DMS 273 treated with DMSO at 0.1 percent for 48 hours (cell line): ENCODE results near the gene C22orf31.

Source experiments
- DNase-seq: peaks from one replicate; lab custom pipeline; 2025; lab: John Stamatoyannopoulos, UW

The C22orf31 gene

DNA sequence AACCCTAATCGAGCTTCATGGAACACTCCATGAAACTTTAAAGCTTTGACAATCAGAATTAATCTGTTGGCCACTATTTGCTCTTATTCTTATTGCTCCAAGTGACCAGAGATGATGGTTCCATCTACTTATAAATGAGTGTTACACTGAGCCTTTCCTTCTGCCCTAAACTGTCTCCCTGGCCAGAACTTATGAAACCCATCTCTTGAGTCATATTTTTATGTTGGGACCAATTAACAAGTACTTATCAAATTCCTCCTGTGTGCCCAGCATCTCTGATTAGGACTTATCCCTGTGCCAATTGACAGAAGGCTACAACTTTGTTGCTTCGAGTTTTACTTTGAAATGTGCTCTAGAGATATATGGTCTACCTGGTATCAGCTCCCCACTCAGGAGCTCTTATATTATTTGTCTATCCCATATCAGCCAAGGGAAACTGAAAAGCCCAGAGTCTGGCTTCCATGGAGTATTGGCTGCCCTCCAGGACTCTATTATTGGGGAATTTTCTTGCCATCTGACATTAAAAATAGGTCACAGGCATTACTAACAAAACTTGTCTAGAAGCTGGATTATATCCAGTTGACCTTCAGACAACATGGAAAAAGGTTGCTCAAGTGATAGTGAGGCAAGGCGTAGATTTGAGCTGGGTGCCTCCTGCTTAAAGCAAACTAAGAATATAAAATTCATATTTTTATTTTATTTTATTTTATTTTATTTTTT, 20.0 kb upstream of the C22orf31 start:
- no peak for DNase-seq

DNA sequence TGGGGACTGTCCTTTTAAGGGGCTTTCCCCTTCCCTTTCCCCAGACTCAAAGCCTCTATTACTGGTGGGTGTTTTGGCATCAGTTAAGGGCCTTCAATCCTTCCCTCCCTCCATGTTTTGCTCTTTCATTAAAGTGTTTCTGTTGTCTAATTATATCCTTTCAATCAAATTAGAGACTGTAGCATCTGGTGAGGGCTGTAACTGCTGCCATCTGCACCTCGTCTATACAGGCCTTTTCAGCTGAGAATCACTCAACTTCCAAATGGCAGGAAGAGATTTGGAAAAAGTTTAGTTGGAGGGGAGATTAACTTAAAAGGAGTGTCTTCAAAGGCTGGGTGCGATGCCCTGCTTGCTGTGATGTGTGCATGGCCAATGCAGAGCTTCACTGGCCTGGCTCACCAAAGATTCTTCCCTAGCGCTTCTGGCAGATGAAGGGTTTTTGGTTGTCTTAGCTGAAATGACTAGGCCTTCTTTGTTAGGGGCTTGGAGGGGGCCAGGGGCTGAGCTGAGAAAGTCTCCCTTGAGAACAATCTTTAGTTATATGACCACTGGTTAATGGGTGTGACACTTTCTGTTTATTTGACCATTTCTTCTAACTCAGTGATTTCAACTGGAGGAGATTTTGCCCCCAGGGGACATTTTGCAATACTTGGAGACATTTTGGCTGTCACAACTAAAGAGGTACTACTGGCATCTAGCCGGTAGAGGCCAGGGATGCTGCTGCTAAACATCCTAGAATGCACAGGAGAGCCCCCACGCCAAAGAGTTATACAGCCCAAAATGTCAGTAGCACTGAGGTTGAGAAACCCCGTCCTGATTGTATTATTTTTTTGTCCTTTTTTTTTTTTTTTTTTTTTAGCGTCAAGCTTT, 18.7 kb upstream of the C22orf31 start:
- peak; percentile 84 for DNase-seq

DNA sequence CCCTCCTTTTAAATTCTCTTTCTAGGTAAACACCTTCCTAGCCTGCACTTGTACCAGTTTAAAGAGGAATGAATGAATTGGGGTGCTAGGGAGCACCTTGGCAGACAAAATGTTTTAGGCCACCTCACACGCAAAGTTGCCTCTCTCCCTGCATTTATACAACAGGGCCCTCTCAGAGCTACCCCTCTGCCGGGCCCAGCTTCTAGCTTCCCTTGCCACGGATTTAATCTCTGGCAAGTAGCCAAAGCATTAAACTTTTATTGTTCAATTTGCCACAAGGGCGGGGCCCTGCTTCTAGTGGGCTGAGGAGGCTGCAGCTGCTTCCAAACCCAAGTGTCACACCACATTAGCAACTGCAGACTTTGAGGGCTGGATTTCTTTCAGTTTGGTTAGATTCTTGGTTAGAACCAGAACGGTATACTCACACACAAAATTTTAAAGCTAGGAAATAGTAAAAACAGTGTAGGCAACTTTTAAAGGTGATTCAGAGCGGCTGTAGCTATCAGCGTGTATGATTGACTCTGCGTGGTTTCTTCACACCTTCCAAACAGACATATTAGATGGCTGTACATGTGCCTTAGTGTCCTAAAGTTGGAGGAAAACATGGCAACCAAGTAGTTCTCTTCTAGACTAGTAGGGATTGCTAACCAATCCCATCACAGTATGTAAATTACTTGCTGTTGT, 17.7 kb upstream of the C22orf31 start:
- DNase-seq, result peak; percentile 65

DNA sequence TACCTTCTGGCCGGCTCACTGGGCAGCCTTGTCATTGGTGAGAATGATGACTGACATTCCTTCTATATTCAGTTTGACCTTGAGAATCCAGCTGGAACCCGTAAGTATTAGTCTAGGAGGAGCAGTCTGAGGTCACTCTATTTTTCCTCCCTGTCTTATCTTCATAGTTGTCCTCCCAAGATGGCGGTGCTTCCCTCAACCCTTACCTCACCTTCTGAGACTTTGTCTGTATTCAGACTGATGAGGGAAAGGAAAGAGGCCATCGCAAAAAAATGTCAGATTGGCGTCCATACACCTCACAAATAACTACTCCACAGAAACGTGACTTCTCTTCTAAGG, 17.2 kb upstream of the C22orf31 start:
- DNase-seq, result no peak

DNA sequence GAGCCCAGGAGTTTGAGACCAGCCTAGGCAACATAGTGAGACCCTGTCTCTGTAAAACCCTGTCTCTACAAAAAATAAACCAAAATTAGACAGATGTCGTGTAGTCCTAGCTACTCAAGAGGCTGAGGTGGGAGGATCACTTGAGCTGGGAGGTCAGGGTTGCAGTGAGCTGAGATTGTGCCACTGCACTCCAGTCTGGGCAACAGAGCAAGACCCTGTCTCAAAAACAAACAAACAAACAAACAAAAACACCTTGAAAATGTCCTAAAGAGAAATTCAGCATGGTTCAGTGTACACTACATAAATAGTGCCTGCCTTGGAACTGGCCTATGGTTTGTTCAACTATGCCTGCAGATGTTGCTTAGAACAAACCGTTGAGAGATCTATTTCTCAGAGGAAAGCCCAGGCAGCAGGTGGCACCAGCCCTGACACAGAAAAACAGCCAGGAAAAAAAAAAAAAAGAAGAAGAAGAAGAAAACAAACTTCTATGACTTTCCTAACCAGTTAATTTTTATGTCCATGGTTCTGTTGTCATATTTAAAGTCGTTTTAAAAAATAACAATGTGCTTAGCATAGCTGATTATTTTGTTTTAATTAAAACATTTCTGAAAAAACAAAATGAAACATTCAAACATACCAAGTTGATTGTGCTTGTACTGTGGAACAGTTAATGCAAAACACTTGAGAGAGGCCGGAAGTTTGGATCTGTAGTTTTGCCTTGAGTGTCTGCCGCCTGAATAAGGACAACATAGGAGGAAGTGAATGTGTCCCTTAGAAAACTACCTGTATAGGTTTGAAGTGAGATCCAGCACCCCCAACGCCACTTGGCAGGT, 16.6 kb upstream of the C22orf31 start:
- DNase-seq, result no peak

DNA sequence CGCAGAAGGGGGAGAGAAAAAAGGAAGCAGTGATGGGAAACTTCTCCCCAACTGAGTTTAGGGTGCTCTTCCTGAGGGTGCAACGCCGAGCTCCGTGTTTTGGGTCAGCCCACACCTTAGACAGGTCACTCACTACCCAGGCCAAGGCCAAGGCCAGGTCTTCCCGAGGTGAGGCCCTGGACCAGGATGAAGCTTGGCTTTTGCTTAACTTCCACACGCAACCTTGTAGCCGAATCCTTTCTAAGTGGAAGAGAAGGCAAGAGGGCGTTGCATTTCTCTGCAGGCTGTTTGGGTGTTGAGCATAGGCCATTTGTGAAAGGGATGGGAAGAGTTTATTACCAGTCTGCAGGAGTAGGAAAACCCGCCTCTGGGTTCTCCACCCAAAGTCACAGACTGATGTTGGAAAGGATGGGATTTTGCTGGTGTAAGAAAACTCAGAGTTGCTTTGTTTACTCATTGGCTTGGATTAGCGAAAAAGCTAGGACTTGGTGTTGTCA, 12.7 kb upstream of the C22orf31 start:
- DNase-seq, result no peak

DNA sequence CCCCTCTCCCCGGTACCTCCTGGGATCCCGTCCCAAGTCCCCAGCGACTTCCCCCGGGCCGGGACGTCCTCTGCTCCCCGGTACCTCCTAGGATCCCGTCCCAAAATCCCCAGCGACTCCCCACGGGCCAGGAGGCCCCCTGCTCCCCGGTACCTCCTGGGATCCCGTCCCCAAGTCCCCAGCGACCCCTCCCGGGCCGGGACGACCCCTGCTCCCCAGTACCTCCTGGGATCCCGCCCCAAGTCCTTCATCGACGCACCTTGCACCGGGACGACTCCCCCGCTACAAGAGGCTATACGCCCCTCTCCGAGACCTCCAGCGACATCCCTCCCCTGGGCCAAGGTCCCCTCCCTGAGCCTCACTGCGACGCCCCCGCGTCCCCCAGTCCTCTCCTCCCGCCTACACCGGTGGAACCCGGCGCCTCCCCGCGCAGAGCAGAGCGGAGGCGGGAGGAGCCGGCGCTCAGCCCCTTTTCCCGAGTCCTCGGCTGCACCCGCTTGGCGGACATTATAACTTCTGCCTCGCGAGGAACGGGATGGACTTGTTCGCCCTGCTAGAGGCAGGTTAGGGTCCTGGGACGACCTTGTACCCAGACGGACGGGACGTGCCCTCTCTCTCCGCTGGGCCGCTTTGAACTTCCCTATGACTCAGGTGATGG, 12.1 kb upstream of the C22orf31 start:
- DNase-seq, result no peak

DNA sequence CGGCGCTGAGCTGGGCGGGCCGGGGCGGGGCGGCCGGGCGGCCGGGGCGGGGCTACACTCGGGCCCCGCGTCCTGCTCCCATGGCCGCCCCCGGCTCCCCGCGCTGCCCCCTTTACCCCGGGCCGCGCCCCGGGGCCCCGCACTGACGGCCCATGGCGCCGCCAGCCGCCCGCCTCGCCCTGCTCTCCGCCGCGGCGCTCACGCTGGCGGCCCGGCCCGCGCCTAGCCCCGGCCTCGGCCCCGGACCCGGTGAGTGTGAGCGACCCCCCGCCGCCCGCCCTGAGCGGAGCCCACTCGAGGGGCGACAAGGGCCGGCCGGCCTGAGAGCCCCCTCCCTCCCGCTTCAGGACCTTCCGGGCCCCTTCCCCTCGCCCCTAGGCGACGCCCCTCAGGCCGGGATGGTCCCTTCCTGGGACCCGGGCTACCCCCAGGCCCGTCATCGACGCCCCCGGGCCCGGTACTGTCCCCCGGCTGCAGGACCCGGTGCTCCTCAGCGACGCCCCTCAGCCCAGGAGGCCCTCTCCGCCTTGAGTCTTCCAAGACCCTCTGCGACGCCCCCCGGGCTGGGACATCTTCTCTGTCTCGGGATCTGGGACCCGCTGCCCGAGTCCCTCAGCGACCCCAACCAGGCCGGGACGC, 11.5 kb upstream of the C22orf31 start, which contains the start of gene KREMEN1:
TSS of gene KREMEN1 (plus strand) at position 57 of the 639 bp plus-strand sequence. CDS start at position 153, 96 bp downstream.
- DNase-seq, result no peak

DNA sequence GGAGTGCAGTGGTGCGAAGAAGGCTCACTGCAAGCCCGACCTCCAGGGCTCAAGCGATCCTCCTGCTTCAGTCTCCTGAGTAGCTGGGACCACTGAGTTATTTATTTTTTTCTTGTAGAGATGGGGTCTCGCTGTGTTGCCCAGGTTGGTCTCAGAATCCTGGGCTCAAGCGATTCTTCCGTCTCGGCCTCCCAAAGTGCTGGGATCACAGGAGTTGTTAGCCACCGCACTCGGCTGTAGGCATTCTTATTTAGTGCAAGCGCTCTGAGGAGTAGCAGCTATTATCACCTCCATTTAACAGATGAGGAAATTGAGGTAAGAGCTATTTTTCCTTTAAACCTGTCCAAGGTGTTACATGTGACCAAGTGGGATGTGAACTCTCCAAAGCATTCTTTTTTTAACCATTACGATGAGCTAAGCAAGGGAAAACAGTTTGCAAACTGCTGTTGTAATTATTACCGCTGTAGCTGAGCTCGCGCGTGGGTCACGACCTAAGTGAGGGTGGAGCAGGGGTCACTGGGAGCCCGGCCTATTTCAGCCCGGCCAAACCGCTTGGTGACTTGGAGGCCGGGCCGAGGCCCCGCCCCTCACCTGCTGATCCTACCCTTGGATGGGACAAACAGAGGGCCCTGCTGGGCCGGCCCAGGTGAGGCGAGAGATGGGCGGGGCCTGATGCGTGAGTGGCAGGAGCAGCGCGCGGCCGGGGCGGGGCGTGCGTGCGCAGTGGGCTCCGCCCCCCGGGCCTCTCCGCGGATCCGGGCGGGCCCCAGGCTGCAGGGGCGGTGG, 10.8 kb upstream of the C22orf31 start:
- DNase-seq, result no peak

DNA sequence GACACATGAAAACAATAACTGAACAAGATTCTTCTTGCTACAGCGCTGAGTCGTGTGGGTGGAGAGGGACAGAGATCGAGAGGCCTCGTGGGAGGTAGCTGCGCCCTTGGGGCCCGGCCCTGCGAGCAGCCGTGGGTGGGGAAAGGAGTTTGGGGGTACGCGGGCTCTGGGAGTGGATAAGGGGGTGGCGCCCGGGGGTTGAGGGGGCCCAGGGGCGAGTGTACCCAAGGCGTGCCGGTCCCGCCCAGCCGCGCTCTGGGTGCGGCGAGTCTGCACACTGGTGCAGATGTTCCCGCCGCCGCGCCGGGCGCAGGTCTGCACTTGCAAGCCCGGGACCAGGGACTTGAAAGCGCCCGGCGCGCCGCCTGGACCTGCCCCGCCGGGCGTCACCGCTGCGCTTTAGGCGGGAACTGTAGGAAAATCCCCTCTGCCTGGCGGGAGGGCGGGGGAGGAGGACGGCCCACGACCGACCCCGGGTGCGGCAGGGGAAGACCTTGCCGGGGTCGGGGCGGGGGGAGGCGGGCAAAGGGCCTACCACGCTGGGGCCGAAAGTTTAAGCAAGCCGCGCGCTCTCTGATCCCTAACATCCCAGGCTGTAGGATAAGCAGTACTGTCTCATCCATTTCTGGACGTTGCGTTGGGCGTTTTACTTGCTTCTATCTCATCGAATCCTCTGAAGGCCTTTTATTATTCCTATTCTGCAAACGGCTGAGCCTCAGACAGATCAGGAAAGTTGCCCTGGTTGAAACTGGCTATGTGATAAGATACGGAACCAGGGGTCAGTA, 9.8 kb upstream of the C22orf31 start:
- DNase-seq, result peak; percentile 28

DNA sequence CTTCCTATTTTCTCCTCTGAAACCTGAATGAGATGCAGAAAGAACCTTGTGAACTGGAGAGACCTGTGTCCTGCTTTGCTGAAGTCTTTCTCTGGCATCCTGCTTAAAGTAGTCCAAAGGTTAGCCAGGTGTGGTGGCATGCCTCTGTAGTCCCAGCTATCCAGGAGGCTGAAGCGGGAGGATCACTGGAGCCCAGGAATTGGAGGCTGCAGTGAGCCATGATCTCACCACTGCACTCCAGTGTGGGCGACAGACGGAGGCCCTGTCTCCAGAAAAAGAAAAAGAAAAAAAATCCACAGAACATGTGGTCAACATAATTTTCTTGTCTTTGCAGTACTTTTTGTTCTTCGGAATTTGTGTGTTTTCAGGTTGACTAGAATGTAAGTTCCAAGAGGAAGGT, 8.9 kb upstream of the C22orf31 start:
- no peak for DNase-seq

DNA sequence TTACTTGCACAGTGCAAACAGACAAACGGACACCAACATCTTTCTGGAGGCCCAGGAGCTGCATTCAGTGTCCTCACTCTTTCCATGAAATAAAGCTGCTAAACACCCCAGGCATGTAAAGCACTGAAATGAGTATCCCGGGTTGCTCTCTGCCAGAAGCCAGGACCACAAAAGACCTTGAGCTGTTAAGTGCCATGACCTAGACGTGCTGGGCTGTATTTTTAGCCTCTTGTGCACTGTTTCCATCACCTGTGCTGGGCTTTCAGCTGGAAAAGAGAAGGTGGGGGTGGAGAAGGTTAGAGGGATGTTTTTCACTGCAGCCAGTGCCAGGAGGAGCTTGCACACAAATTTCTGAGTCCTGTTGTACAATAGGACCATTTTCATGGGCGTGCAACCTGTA, 7.8 kb upstream of the C22orf31 start:
- no peak for DNase-seq

DNA sequence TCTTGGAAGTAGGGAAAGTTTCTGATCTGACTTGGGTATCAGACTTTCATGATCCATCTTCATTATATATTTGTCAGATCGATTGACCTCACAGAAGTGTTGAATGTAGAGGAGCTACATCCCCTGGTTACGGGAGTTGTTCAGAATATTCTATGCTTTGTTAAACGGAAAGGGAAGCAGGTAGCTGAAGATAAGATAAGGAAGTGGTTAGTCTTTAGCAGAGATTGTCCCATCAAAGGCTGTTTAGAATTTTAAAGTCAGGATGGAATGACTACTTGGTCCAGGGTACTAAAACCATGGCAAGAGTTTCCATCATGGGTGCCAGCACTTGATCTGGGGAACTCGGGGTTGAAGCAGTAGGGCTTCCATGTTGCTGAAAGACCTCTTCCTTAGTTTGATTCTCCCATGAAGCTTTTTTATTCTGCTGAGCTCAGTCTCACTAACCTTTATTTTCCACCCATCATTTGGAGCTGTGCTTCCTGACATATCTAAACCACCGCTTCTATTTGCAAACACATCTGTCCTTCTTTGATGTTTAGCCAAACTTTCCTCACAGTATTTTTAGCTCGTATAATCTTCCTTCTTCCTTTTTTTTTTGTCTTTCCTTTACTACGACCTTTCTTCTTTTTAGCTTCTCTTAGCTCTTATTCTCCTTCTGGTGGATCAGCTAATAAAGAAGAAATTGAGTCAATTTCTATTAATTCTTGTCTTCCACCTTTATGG, 4.0 kb upstream of the C22orf31 start:
- DNase-seq, result no peak

DNA sequence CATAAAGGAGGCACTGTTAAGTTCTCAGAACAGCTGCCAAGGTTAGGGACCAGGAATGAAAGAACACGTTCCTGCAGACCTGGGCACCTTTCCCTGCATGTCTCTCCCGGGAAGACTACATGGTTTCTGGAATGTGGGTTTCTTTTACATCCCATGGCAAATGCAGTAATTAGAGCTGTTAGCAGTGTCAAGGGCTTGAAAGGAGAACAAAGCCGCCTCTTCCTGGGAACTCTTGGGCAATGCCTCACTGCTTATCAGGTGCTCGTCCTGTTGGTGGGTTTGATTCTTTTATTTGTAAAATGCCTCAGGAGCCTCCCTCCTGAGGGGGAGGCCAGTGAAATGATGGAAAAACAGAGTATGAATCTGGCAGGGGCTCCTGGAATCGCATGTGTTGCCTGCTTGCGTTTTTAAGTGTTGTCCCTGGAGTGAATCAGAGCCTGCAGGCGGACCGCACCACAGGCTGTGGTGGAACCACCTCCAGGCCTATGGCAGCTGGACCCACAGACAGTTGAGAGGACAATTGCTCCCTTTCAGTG, 723 bp upstream of the C22orf31 start:
- no peak for DNase-seq

DNA sequence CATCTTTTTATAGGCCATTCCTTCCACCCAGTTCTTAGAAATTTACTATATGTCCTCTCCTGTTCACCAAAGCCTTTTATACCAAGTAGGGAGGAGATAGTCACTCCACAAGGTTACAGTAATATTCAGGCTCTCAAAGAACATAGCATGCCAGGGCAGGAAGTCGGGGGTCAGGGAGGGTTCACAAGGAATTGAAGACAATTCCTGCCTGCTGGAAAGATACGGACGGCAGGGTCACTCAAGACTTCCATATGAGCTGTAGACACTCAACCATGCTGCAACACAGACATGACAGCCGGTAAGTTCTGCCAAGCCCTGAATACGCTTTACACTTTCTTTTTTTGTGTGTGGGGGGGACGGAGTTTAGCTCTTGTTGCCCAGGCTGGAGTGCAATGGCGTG, 700 bp downstream of the C22orf31 start:
- no peak for DNase-seq

DNA sequence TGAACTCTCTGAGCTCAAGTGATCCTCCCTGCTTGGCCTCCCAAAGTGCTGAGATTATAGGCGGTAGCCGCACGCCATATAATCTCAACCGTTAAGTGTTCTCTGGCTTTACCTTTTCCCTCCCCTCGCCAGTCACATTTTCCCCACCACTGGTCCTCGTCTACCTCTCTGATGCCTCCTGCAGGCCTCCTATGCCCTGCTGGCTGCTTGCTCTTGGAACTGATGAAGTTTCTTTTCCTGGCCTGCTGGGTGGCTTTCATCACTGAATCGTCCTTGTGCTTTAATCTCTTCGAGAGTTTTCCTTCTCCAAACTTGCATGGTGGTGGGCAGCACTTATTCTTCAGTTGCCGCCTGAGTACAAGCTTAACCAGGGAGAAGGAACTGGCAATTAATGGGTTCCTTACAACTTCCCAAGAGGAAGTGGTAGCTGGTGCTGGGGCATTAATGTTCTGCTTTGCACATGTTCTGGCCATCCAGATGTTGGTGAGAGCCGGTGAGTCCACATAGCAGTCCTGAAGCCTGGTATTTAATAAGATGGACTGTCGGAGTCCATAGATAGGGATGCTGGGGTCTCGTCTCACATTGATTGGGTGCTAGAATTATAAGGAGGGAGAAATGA, 1.3 kb downstream of the C22orf31 start:
- no peak for DNase-seq

DNA sequence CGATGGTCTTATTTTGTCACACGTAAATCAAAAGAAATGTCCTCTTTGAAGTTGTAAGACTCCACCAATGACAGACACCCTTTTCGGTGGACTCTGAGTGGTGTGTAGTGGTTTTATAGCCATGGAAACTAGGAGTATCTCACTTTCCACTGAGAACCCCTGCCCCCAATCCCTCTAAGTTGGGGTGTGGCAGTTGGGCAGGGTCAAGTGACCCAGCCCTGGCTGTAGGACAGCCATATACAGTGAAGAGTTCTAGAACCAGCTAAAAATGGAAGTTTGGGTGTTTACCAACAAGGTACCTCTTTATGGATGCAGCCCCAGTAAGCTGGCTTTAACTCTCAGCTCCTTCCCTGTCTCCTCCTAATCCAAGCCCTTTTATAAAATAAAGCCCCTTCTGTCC, 5.2 kb downstream of the C22orf31 start:
- no peak for DNase-seq
